TTC549 (cell line): ENCODE measurements around the gene ETV4.
"Not testable (repeated sequence)": the region's sequence is repeated elsewhere in the genome, so short reads cannot be mapped to it uniquely, and the experiment has no call there.

ENCODE experiments used
- FAIRE-seq: peaks from 2 replicates; lab custom pipeline; 2012; peaks lifted over from hg19 to GRCh38; lab: Jason Lieb, UNC

The ETV4 gene

DNA sequence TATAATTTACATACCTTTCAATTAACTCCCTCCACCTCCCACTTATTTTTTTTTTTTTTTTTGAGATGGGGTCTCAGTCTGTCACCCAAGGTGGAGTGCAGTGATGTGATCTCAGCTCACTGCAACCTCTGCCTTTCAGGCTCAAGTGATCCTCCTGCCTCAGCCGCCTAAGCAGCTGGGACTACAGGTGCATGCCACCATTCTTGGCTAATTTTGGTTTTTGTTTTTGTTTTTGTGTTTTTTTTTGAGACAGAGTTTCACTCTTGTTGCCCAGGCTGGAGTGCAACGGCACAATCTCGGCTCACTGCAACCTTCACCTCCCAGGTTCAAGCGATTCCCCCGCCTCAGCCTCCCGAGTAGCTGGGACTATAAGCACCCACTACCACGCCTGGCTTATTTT is 36.7 kb downstream of the ETV4 start:
- not testable (repeated sequence) for FAIRE-seq

DNA sequence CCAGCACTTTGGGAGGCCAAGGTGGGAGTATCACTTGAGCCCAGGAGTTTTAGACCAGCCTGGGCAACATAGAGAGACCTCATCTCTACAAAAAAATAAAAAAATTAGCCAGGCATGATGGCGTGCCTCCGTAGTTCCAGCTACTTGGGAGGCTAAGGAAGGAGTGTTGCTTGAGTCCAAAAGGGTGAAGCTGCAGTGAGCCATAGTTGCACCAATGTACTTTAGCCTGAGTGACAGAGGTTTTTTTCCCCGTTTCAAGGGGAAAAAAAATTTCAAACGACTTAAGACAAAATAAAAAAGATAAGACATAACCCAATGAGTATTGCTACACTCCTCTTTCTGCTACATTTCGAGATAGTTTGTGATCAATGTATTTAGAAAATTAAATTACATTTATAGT is 55.5 kb downstream of the ETV4 start:
- no peak for FAIRE-seq

DNA sequence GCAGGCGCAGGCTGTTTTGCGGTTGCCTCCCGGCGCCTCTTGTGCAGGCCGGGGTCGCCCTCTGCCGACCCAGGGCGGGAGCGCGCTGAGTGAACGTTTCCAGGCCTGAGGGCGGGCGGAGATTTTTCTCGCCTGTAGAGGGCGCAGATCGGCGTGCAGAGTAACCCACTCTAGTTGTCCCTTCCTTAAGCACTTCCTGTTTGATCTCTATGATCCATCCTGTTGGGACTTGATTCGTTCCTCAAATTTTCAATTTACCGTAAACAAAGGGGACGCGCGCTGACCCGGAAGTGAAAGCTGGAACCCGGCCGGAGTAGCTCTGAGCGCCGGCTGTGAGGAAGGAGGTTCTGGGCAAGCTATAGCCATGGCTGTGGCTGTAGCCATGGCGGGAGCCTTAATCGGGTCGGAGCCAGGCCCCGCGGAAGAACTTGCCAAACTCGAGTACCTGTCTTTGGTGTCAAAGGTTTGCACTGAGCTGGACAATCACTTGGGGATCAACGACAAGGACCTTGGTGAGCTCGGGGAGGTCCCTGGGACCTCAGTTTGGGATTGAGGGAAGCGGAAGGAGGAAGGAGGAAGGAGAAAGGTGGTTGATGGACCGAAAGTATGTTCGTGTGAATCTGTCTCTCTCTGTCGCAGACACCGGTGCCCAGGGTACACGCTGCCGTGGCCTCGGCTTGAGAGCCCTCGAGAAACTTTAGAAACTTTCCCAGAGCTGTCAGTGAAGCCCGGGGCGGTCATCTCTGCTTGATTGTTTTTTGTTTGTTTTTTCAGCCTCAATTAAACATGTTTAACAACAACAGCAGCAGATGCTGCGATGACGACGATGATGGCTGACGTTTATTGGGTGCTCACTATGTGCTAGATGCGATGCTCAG is 62.2 kb downstream of the ETV4 start, which contains the start of gene DHX8:
DHX8 (plus strand) TSS at position 302 of the 878 bp plus-strand sequence; CDS start at position 365, 63 bp downstream.
- FAIRE-seq, result peak; percentile 95

DNA sequence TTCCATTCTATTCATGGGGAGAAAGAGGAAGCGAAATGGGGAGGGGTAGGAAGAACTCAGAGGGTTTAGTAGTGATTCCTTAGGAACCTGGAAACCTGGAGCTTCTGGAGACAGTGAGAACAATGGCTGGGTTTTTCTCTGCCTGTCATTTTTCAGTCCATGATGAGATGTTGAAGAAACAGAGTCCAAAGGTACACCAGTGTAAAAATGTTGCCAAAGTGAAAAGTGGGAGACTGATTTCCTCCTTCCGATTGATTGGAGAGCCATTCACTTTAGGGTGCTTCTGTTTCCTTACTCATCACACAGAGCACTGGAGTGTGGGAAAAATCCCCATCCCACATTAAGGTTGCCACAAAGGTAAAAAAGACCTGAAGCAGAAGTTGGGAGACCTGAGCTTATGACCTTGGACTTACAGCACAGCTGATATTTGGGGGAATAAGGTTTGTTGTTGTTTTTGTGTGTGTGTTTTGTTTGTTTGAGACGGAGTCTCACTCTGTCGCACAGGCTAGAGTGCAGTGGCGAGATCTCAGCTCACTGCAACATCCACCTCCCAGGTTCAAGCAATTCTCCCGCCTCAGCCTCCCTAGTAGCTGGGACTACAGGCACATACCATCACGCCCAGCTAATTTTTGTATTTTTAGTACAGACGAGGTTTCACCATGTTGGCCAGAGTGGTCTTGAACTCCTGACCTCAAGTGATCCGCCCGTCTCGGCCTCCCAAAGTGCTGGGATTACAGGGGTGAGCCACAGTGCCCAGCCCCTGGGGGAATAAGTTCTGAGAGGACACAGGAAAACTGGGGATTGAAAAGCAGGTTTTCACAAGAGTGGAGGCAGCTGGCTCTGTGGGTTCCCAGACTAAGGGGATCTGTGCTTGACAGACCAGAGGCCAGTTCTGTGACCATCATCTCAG is 63.8 kb downstream of the ETV4 start:
- FAIRE-seq, result no peak

DNA sequence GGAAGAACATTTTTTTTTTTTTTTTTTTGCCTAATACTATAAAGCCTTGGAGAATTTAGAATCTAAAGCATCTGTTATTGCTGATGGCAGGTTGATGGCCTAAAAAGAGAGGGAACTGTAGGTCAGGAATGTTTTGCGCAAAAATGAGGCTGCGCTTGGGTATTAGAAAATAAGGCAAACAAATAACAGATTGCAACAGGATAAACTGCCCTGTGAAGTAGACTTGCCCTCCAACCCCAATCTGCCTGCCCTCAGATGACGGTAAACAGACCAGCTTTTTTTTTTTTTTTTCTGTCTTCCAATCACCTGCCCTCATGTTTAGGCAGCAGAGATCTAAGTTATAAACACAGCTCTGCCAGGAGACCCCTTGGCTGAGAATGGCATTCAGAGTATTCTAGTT is 66.2 kb downstream of the ETV4 start:
- no peak for FAIRE-seq
